D341Med (cell line): ENCODE measurements around the gene ADRA1B.

ENCODE experiments used
- DNase-seq: peaks from one replicate; pipeline ENCODE4 v3.0.0; 2012; ENCODE audit warnings: low spot score

The ADRA1B gene

DNA sequence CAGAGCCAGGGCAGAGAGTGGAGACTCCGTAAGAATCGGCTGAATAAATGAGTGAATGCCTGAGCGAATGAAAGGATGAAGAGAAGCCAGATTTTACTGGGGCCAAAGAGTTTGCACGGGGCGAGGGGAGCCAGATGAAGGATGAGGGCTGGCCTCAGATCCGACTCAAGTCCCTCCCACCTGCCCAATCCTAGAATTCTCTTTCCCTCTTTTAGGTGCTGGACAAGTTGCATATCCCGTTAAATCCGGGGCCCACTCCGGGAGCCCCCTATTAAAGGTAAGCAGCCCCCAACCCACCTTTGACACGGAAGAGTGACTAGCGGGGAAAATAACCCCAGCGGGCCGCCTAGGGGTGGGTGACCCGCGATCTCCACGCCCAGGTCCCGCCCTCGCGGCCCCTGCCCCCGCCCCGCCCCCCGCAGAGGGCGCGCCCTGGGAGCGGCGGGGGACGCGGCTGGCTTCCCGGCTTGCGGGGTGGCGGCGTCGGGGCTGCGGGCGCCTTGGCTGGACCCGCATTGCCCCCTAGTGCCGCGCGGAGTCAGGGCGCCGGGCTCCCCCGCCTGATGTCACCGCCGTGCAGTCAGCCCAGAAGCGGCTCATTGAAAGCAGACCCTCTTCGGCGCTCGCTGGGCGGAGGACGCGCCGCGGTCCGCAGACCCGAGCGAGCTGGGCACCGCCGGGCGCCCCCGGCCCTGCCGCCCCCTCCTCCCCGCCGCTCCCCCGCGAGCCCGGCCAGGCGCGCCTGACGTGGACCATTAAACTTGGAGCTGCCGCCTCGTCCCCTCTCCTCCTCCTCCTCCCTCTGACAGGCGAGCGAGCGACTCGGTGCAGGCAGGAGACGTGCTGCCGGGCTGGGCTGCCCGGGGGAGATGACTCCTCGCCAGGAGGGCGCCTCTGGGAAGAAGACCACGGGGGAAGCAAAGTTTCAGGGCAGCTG lies at the start of gene ADRA1B:
Gene ADRA1B (plus strand): TSS at position 579 of the 937 bp plus-strand sequence. CDS start 424 bp downstream, outside the sequence.
- DNase-seq = peak; percentile 96

DNA sequence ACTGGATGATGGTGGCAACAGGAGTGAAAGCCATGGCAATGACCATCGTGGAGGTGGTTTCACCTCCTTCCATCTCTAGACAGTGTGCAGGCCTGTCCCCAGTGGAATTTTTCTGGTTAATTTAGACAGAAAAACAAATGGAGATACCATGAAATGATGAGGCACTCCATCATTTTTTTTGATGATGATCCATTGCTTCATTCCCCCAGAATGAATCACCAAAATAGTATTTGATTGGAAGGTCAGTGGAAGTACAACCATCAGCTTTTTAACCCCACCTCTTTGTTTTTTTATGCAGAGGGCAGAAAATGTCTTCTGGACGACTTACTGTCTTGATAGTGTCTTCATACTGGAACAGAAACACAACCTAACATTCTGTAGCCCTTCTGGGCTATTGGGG lies 42.6 kb upstream of the ADRA1B start:
- DNase-seq = no peak

DNA sequence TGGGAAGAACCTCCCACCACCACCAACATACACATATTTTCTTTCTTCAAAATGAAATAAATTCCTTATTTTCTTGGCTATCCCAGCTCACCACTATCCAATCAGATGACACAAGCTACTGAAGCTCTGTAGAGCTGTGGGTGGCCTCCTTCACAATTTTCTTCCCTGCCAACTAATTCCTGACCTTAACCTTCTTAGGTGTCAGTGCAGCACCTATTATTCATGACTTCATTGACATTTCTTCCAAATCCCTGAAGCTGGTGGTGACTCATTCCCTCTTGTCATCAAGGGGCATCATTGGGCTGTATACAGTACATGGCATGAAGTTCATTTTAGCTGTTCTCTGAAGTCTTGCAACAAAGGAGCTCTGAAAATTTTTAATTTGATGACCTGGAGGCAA lies 42.0 kb upstream of the ADRA1B start:
- no peak for DNase-seq

DNA sequence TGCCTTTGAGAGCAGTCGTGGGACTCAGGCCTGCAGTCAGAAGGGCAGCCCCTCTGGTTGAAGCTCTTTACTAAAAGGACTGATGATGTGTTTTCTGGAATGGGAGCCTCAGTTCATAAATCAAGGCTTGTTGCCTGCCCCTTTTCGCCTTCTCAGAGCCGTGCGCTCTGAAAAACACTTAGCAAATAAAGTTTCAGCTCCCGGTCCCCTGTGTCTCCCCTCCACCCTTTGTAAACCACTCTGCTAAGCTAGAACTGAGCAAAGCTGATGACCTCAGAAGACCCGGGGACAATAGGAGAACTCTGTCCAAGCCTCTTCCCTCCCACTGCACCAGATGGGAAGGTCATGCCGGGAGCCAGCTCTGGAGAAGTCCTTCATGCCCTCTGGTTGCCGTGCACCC lies 39.3 kb upstream of the ADRA1B start:
- no peak for DNase-seq

DNA sequence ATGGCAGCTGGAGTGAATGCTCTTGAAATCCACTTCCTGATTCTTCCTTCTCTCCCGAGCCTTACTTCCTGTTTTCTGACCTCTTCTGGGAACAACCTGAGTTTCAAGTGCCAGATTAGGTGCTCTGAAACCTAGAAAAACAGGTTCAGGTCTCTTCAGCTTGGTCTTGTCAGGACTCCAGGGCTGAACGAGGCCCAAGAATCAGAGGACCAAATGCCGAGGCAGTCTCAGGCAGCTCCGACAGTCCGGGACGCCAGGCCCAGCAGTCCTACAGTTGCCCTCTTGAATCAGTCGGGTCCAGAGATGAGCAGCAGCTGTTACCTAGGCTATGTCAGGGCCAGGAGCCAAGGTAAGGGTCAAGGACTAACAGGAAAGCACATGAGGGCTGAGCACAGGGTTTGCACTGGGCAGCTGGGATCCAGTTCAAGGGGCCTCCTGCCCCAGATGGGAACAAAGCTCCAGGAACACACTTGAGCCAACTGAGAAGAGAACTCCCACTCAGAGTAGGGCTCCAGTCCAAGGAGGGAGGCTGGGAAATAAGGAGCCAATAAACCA lies 38.3 kb upstream of the ADRA1B start:
- no peak for DNase-seq

DNA sequence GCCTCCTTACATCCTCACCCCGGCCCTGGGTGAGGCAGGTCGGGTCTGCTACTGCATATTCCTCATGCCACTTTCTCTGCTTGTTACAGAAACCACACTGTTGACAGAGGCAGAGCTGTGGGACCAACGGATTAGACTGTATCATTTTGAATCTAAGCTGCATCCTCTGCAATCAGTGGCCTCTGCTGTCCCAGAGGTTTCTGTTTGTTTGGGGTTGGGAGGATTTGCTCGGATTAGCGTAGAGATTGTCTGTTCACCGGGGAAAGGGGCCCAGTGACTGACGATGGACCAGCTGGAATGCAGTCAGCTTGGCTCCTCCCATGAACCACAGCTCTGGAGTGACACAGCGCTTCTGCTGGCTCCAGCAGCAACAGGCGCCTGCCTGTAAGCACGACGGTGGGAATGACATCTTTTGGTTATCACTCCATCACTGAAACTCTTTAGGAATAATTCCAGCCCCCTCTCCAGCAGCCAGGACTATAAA lies 37.3 kb upstream of the ADRA1B start:
- DNase-seq = peak; percentile 89

DNA sequence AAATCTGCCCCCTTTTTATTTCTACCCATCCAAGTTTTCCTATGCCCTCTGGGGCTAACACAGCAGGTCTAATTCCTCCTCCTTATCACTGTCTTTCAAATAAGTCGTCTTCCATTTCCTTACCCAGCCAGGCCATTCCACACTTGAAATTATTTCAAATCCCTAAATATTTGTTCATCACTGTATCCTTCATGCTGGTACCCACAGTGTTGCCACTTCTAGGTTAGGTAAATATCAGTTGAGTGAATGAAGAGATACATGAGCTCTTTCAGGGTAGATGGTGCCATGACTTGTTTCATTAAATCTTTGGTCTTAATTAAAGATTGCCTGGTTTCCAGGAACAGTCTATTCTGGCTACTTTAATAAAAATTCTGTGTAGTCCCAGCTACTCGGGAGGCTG lies 35.6 kb upstream of the ADRA1B start:
- no peak for DNase-seq

DNA sequence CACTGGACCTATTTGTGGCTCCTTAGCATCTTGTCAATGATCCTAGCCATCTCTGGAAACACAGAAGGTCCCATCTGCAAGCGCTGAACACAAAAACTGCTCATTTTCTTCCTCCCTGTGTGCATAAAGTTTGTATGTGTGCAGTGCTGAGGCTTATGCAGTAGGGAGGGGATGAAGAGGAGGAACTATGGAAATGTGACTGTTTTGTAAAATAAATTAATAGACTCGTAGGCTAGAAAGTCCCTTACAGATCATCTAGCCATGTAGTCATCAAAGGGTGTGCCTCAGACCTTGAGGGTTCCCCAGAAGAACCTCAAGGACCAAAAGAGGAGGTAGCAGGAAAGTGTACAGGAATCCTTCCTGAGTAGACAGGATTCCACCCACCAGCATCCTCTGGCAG lies 34.3 kb upstream of the ADRA1B start:
- no peak for DNase-seq

DNA sequence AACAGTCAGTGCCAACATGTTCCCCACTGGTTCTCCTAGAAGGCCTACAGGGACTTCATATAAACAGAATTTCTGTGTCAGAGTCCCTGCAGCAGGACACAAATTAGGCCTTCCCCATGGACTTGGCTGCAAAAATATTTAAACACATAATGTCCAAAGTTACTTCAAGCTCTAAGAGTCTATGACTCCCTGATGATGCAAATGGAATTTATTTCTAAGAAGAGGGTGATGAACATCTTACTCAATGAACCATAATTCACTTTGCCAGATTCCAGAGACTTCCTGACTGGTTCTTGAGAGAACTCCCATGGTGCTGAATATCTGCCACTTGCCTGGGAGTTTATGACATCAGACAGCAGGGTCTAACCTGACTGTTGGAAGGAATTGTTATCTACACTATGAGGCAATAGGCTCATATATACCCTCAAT lies 32.7 kb upstream of the ADRA1B start:
- DNase-seq = no peak

DNA sequence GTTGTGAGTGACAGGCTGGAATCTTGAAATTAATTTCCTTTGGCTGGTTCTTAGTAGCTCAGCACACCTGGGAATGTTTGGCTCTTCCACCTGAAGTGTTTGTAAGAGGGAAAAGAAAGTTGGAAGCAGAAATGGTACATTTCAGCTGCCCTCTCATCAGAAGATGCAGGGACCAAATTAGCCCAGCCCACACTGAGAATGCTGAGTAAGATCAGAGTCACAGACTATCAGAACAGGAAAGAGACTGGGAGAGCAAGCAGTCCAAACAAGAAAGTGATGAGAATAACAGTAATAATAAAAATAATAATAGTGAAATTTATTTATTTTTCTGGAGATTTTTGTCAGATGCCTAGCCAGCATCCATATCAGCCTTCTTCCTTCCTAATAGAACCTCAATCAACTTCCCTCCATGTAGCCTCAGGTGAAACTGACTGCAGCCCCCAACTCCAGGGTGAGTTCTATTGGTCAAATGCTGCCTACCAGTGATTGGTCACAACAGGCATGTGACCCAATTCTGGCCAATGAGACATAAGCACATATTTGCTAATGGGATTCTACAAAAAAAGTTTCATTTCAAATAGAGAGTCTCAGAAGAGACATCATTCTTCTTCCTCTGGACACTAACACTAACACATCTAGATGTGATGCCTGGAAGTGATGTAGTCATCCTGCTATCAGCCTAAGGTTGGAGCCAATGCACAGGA lies 31.2 kb upstream of the ADRA1B start:
- no peak for DNase-seq

DNA sequence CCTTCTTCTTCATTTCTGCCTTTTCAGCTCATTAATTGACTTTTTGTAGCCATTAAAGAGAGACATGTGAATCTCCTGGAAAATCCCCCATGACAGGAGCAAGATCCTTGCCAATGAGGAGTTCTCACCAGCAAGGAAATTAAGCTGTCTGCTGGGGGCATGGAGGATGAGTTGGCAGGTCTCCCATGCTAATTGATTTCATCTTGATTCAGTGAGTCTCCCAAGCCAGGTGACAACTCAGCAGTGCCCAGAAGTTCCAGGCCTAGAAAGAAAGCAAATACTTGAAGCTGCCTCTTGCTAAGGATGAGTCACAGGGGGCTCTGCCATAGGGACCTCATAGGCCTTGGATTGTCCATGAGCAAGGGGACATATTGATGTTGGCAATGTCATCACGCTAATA lies 30.0 kb upstream of the ADRA1B start:
- DNase-seq = no peak

DNA sequence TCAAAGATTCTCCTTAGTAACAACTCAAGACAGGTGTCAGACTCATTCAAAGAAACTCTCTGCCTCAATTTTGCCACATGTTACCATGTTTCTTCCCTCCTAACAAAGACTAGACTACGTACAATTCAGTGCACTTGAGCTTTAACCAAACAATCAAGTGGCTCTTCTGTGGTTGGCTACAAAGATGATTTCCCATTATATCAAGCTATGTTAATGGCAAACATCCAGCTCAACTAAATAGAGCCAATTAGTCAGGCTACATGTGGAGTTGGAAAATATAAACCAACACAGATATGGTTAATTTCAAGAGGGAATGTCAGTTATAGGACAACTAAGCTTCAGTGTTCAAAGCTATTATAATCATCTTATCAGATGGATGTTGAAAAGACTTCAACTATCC lies 29.2 kb upstream of the ADRA1B start:
- no peak for DNase-seq

DNA sequence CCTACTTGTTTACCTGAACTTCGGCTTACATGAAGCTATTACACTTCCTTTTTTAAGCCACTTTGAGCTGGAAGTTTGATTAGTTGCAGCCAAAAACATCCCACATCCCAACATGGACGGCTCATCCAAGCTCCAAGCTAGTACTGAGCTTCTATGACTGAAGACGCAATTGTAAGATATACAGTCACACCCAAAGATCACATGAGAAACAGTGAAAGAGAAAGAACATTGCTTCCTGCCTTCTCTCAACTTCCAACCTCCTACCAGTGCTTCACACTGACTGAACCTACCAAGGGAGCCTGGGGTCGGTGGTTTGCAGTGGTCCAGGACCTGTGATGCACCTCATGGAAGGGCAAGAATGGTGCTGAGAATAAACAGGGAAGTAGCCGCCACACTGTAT lies 27.4 kb upstream of the ADRA1B start:
- no peak for DNase-seq

DNA sequence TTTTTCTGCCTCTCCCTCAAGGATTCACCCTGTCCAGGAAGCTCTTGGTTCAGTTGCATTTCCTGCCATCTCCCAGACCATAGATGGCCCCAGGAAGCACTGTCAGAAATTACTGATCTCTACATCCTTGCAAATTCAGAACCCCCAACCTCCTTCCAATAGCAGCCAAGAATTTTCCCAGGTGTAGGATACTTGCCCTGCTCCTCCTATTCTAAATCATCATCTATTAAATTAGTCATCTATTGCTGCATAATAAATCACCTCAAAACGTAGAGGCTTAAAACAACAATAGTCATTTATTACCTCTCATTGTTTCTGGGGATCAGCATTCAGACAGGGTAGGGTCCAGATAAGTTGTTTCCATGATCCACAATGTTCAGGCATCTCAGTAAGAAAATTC lies 26.1 kb upstream of the ADRA1B start:
- no peak for DNase-seq

DNA sequence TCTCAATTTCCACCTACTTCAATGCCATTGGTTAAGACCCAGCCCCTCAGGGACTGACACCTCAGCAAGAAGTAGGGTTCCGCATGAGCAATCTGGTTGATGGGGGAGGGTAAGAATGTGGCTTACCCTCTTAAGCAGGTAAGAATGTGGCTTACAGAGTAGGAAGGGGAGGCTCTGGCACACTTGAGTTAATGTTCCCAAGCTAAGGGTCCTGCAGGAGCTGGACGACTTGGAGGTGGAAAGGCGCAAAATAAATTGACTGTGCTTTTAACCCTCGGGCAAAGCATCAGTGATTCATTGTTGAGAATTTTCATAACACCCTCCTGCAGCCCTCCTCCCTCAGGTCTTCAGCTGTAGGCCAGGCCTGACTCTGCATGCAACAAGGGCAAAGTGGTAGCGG lies 24.9 kb upstream of the ADRA1B start:
- DNase-seq = no peak

DNA sequence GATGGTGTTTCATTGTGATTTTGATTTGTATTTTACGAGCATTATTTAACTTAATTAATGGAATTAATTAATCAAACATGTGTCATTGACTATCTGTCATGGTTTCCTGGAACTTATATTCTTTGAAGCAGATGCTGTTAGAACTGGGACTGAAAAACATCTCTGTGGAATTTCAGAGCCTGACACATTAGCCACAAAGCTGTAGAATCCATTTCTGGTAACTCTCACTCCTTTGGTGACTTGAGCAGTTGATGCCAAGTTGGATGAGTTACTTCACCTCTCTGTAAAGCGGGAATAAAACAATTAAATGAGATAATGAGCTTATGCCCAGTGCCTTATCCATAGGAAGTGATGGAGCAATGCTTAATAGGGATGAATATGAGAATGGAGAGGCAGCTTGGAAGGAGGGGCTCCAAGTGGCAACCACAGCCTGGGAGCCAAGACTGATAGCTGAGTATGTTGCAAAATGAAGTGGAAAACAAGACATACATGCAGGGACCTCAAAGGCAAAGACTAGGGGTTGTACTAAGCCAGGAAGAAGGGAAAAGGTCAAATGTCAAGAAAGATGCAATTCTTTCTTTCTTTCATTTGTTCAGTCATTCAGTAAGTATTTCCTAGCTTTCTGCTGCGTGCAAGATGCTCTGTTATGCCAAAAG lies 23.1 kb upstream of the ADRA1B start:
- DNase-seq = no peak

DNA sequence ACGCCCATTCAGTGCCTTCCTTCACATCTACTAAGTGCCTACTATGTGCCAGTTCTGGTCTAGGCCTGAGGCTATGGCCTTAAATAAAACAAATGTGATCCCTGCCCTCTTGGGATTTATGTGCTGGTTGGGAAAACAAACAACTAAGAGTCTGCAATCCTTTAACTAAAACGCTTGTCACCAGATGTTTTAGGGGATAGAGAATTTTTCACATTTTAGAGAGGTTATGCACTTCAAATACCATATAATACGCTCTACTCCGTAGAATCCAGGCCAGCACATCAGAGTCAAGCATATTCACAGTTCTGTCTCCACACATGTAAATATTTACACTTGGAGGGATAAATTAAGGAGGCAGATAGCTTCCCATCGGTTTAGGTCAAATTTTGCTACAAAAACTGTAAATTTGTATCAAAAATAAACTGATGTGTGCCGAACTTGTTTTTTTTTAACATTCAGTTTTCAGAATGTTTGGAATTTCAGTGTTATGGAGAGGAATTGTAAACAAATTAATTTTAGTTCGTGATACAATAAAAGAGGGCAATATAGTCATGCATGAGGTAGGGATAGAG lies 22.0 kb upstream of the ADRA1B start:
- DNase-seq = no peak

DNA sequence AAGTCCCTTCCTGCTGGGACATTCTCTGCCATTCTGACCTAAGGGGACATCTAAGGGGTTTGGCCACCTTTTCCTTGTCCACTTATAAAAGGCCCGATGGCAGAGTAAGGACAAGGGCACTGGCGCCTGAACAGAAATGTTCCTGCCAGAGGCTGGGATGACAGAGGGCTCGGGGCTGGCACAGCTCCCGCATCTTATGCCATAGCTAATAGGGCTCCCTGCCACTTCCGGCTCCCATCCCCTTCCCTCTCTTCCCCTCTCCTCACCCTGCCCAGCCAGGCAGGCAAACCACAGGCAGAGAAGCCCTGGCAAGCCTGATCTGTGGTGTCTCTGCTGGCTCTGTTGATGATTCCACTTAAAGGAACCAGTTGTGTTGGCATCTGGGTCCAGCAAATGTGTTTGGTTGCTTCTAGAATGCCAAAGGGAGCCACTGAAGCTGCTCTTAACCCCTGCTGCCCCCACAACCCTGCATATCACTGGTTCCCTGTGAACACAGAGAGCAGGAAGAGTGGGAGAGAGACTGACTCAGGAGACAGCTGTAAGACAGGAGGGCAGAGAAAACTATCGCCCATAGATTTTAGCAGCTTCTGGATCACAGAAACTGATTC lies 18.4 kb upstream of the ADRA1B start:
- DNase-seq = no peak

DNA sequence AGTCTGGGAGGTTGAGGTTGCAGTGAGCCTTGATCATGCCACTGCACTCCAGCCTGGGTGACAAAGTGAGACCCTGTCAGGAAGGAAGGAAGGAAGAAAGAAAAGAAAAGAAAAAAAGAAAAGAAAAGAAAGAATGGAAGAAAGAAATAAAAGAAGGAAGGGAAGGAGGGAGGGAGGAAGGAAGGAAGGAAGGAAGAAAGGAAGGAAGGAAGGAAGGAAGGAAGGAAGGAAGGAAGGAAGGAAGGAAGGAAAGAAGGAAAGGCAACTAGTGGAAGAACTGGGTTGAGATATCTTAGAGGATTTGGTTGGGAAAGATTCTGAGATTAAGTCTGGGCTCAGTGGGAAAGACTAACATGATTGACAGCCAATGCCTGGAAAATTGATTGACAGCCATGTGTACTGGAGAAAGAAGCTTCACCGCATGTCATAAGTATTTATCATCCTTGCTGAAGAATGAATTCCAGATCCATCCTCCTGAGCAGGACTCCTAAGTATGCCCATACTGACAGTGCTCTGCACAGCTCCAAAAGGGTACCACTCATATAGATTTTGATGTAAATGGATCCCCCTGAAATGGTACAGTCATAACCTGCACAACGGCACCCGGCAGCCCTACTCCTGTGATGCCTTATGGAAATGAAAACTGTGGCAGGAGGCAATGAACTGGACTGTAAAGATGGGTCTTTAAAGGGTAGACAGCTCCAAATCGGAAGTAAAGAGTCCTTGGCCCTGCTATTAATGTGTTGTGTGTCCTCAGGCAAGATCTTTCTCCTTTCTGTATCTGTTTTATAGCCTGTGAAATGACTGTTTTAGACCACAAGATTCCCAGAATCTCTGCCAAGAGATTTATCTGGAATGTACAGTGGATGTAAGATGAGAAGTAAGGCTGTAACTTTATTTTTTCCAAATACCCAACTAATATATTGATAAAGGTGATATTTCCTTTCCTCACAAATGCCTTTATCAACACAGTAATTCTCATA lies 16.9 kb upstream of the ADRA1B start:
- no peak for DNase-seq

DNA sequence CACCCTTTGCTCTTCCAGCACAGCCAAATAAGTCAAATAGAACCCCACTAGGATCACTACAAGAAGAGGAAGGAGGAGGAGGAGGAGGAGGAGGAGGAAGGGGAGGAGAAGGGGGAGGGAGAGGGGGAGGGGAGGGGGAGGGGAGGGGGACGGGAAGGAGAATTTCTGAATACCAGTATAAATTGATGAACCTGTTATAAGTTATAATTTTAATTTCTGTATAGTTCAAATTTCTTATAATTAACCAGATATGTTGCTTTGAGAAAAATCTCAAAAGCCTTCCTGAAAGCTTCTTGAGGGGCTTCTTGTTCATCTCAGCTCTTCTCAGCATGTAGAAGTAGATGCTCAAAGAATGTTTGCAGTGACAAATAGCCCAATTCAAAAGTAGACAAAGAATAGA lies 15.0 kb upstream of the ADRA1B start:
- DNase-seq = no peak
